Spleen (tissue), 7 donors: ENCODE measurements around the gene CCL17.

Source experiments
- POLR2A ChIP-seq, 3 donors: fragments of 450-650 bp; IDR thresholded peaks; one replicate each; pipeline ENCODE4 v1.5.1; 2017; ENCODE audit warnings: antibody characterized with exemption in 3 of 3, mild to moderate bottlenecking in 1 of 3
- TF ChIP-seq, protein P1 (sequence below), 11 experiments: fragments of 200-600 bp in 7 of 11; fragments of 450-650 bp in 4 of 11; sonication (generic) in 4 of 11; IDR thresholded peaks in 8 of 11; conservative IDR thresholded peaks in 3 of 11; 1 replicate in 7 of 11; 2 replicates in 4 of 11; pipeline versions ENCODE4 v1.4.0 to v1.8.0; 2016 to 2021; ENCODE audit warnings: antibody characterized with exemption in 11 of 11, inconsistent platforms in 4 of 11, mild to moderate bottlenecking in 1 of 11
- donor health status: DM: no; HTN: no; CAD: no; lungs with moderate emphysema.
- donor health status: DM: no; HTN: no; CAD: no.
- donor health status: DM: no; HTN: no; CAD: no.

DNA sequence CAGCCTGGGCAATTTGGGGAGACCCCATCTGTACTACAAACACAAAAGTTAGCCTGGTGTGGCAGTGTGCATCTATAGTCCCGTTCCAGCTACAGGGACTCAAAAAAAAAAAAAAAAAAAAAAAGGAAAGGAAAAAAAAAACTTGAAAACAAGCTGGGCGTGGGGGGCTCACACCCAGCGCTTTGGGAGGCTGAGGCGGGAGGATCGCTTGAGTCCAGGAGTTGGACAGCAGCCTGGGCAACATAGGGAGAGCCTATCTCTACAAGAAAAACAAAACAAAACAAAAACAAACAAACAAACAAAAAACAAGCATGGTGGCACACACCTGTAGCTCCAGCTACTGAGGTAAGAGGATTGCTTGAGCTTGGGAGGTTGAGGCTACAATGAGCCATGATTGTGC is 12.9 kb upstream of the CCL17 start:
- no peak for TF ChIP-seq POLR2A (IDR thresholded peaks at IDR 0.05)
- TF ChIP-seq, protein P1, sequence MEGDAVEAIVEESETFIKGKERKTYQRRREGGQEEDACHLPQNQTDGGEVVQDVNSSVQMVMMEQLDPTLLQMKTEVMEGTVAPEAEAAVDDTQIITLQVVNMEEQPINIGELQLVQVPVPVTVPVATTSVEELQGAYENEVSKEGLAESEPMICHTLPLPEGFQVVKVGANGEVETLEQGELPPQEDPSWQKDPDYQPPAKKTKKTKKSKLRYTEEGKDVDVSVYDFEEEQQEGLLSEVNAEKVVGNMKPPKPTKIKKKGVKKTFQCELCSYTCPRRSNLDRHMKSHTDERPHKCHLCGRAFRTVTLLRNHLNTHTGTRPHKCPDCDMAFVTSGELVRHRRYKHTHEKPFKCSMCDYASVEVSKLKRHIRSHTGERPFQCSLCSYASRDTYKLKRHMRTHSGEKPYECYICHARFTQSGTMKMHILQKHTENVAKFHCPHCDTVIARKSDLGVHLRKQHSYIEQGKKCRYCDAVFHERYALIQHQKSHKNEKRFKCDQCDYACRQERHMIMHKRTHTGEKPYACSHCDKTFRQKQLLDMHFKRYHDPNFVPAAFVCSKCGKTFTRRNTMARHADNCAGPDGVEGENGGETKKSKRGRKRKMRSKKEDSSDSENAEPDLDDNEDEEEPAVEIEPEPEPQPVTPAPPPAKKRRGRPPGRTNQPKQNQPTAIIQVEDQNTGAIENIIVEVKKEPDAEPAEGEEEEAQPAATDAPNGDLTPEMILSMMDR (IDR thresholded peaks at IDR 0.05 in 8 of 11, conservative IDR thresholded peaks at IDR 0.05 in 3 of 11), result no peak
